HG02588 (cell line): Measurements from ENCODE around the gene MAGI2.
"Not testable (repeated sequence)": the region's sequence is repeated elsewhere in the genome, so short reads cannot be mapped to it uniquely, and the experiment has no call there.

Source experiments
- ATAC-seq: cut with Tn5 transposase; IDR thresholded peaks from one replicate; pipeline ENCODE4 v1.9.1; 2021; ENCODE audit warnings: mild to moderate bottlenecking, moderate library complexity; ENCODE audit not compliant: unreplicated experiment

Gene MAGI2

GRCh38 chr7:79071187-79071586, 382.3 kb downstream of the MAGI2 start:
- not testable (repeated sequence) for ATAC-seq

GRCh38 chr7:79064187-79064823, 389.2 kb downstream of the MAGI2 start:
- ATAC-seq, result no peak

GRCh38 chr7:79063019-79063698, 390.3 kb downstream of the MAGI2 start:
- no peak for ATAC-seq

- ATAC-seq, result no peak
These were observed 393.0 kb downstream of the MAGI2 start for GRCh38 chr7:79060498-79060897.

GRCh38 chr7:79055722-79056415, 397.6 kb downstream of the MAGI2 start:
- no peak for ATAC-seq

- ATAC-seq, result no peak
These were observed 401.6 kb downstream of the MAGI2 start for GRCh38 chr7:79051915-79052314.

- no peak for ATAC-seq
These were observed 402.9 kb downstream of the MAGI2 start for GRCh38 chr7:79050603-79051002.

- ATAC-seq, result no peak
These were observed 407.4 kb downstream of the MAGI2 start for GRCh38 chr7:79046061-79046460.

- ATAC-seq, result no peak
These were observed 416.5 kb downstream of the MAGI2 start for GRCh38 chr7:79037001-79037400.

GRCh38 chr7:79036356-79036755, 417.1 kb downstream of the MAGI2 start:
- no peak for ATAC-seq

GRCh38 chr7:79035858-79036257, 417.6 kb downstream of the MAGI2 start:
- no peak for ATAC-seq

- no peak for ATAC-seq
These were observed 418.7 kb downstream of the MAGI2 start for GRCh38 chr7:79034730-79035129.

- ATAC-seq, result not testable (repeated sequence)
These were observed 433.8 kb downstream of the MAGI2 start for GRCh38 chr7:79019711-79020110.

GRCh38 chr7:79011921-79012320, 441.5 kb downstream of the MAGI2 start:
- ATAC-seq, result no peak

- no peak for ATAC-seq
These were observed 443.8 kb downstream of the MAGI2 start for GRCh38 chr7:79009647-79010046.

- no peak for ATAC-seq
These were observed 444.7 kb downstream of the MAGI2 start for GRCh38 chr7:79008786-79009185.

GRCh38 chr7:78996013-78996412, 457.5 kb downstream of the MAGI2 start:
- ATAC-seq, result no peak

- no peak for ATAC-seq
These were observed 460.1 kb downstream of the MAGI2 start for GRCh38 chr7:78993341-78993740.

GRCh38 chr7:78985509-78985908, 468.0 kb downstream of the MAGI2 start:
- no peak for ATAC-seq

GRCh38 chr7:78983483-78983882, 470.0 kb downstream of the MAGI2 start:
- no peak for ATAC-seq

GRCh38 chr7:78970440-78970916, 483.0 kb downstream of the MAGI2 start:
- ATAC-seq, result no peak

- no peak for ATAC-seq
These were observed 484.5 kb downstream of the MAGI2 start for GRCh38 chr7:78968951-78969350.
